Neural progenitor cell (in vitro differentiated cells): Measurements from ENCODE around the gene SMIM31. TPM values are rescaled to one million over a fixed set of nuclear protein-coding genes. Genes with fewer than 3 reads are reported as not detected.

Source experiments
- DNase-seq: peaks from one replicate; pipeline ENCODE4 v3.0.0-alpha.2; 2016; ENCODE audit warnings: low spot score
- H2AFZ ChIP-seq: fragments of 200-600 bp; sonication (generic); replicated peaks from 2 replicates; pipeline ENCODE4 v1.6.1; 2016; ENCODE audit warnings: antibody characterized with exemption
- H3F3A ChIP-seq: fragments of 200-600 bp; sonication (generic); 2 replicates; pipeline ENCODE4 v1.6.1; 2016; ENCODE audit warnings: antibody characterized with exemption, low read depth
- H3K27ac ChIP-seq: fragments of 200-600 bp; sonication (generic); 2 replicates; pipeline ENCODE4 v1.5.1; 2016; ENCODE audit warnings: mild to moderate bottlenecking
- H3K27me3 ChIP-seq: fragments of 200-600 bp; sonication (generic); 2 replicates; pipeline ENCODE4 v1.6.1; 2016; ENCODE audit warnings: mild to moderate bottlenecking, moderate library complexity
- H3K36me3 ChIP-seq: fragments of 200-600 bp; sonication (generic); 2 replicates; pipeline ENCODE4 v1.5.1; 2016
- H3K4me1 ChIP-seq: fragments of 200-600 bp; sonication (generic); 2 replicates; pipeline ENCODE4 v1.6.1; 2016; ENCODE audit warnings: mixed run types
- H3K4me2 ChIP-seq: fragments of 200-600 bp; sonication (generic); 2 replicates; pipeline ENCODE4 v1.6.1; 2016
- H3K4me3 ChIP-seq: fragments of 200-600 bp; sonication (generic); 2 replicates; pipeline ENCODE4 v1.5.1; 2016
- H3K79me2 ChIP-seq: fragments of 200-600 bp; sonication (generic); 2 replicates; pipeline ENCODE4 v1.6.1; 2016; ENCODE audit warnings: low read depth
- H3K9ac ChIP-seq: fragments of 200-600 bp; sonication (generic); 2 replicates; pipeline ENCODE4 v1.6.1; 2016
- H3K9me3 ChIP-seq: fragments of 200-600 bp; sonication (generic); 2 replicates; pipeline ENCODE4 v1.5.1; 2016; ENCODE audit warnings: low read depth
- H4K20me1 ChIP-seq: fragments of 200-600 bp; sonication (generic); 2 replicates; pipeline ENCODE4 v1.6.1; 2016; ENCODE audit warnings: low read depth
- H3K27ac Mint-ChIP-seq: 3 replicates; pipeline ENCODE4 v1.8.0; 2021; ENCODE audit warnings: mixed read lengths
- H3K27me3 Mint-ChIP-seq: 2 replicates; pipeline ENCODE4 v1.8.0; 2022; ENCODE audit warnings: low read depth, mild to moderate bottlenecking, inconsistent platforms, moderate library complexity, mixed read lengths; ENCODE audit not compliant: insufficient read depth
- H3K36me3 Mint-ChIP-seq: 3 replicates; pipeline ENCODE4 v1.8.0; 2021; ENCODE audit warnings: mixed read lengths
- H3K4me1 Mint-ChIP-seq: 3 replicates; pipeline ENCODE4 v1.8.0; 2021; ENCODE audit warnings: mixed read lengths
- H3K4me3 Mint-ChIP-seq: 3 replicates; pipeline ENCODE4 v1.8.0; 2021; ENCODE audit warnings: mild to moderate bottlenecking, moderate library complexity, mixed read lengths
- H3K9me3 Mint-ChIP-seq: 3 replicates; pipeline ENCODE4 v1.8.0; 2020; ENCODE audit warnings: mixed read lengths
- CTCF ChIP-seq: fragments of 200-600 bp; sonication (generic); IDR thresholded peaks from 2 replicates; pipeline ENCODE4 v1.5.1; 2017; ENCODE audit warnings: antibody characterized with exemption, mild to moderate bottlenecking
- EZH2 ChIP-seq: fragments of 200-600 bp; sonication (generic); IDR thresholded peaks from 2 replicates; pipeline ENCODE4 v1.6.1; 2017; ENCODE audit warnings: antibody characterized with exemption, mild to moderate bottlenecking, moderate library complexity
- EZH2phosphoT487 ChIP-seq: fragments of 200-600 bp; sonication (generic); IDR thresholded peaks from 2 replicates; pipeline ENCODE4 v1.6.1; 2017; ENCODE audit warnings: antibody characterized with exemption
- total RNA-seq: library from RNA; depleted of rRNA; stranded (reverse); fragments of >200 nt; gene quantifications from 2 replicates; pipeline ENCODE4 v1.2.3, GENCODE V29; 2015; ENCODE audit warnings: low replicate concordance

SMIM31 gene
- total RNA-seq, 1 donor from 2014 or later, result not detected

GRCh38 chr4:164789047-164789446 is 35.1 kb downstream of the SMIM31 start:
- H3K36me3 ChIP-seq, result no peaks in the 10 kb centered on the region
- Mint-ChIP-seq H3K36me3 (no peaks in the 10 kb centered on the region), H3K27me3 (no peaks in the 10 kb centered on the region), H3K9me3 (no peaks in the 10 kb centered on the region), H3K27ac (no peak overlapping the region), H3K4me3 (no peak overlapping the region), H3K4me1 (no peaks in the 10 kb centered on the region)
- no peaks in the 10 kb centered on the region for H3K9me3 ChIP-seq
- TF ChIP-seq EZH2, result no peak
- no peak for TF ChIP-seq CTCF
- TF ChIP-seq EZH2phosphoT487, result no peak
- H3K27ac ChIP-seq, result no peak overlapping the region
- no peak overlapping the region for H3K4me3 ChIP-seq
- no peak overlapping the region for H3K9ac ChIP-seq
- peaks cover 4% of the 10 kb centered on the region for H3F3A ChIP-seq
- H3K27me3 ChIP-seq, result no peaks in the 10 kb centered on the region
- H2AFZ ChIP-seq, result peak overlapping the region; percentile 75
- H4K20me1 ChIP-seq, result no peaks in the 10 kb centered on the region
- H3K4me1 ChIP-seq, result peaks cover 15% of the 10 kb centered on the region
- DNase-seq, result peak; percentile 28
- H3K4me2 ChIP-seq, result no peak overlapping the region
- no peaks in the 10 kb centered on the region for H3K79me2 ChIP-seq

GRCh38 chr4:164790249-164790648 is 36.3 kb downstream of the SMIM31 start:
- peaks cover 10% of the 10 kb centered on the region for H3K4me1 ChIP-seq
- H4K20me1 ChIP-seq, result no peaks in the 10 kb centered on the region
- H3F3A ChIP-seq, result no peaks in the 10 kb centered on the region
- H3K4me3 Mint-ChIP-seq, result no peak overlapping the region
- H3K27me3 ChIP-seq, result no peaks in the 10 kb centered on the region
- no peak overlapping the region for H3K4me3 ChIP-seq
- H3K79me2 ChIP-seq, result no peaks in the 10 kb centered on the region
- no peak overlapping the region for H3K27ac Mint-ChIP-seq
- no peak overlapping the region for H3K4me2 ChIP-seq
- no peak overlapping the region for H3K9ac ChIP-seq
- no peak for TF ChIP-seq CTCF
- no peak for TF ChIP-seq EZH2phosphoT487
- no peak for TF ChIP-seq EZH2
- H3K36me3 ChIP-seq, result no peaks in the 10 kb centered on the region
- no peak for DNase-seq
- no peaks in the 10 kb centered on the region for H3K9me3 ChIP-seq
- no peak overlapping the region for H3K27ac ChIP-seq
- no peaks in the 10 kb centered on the region for H3K27me3 Mint-ChIP-seq
- H3K9me3 Mint-ChIP-seq, result no peaks in the 10 kb centered on the region
- H3K4me1 Mint-ChIP-seq, result no peaks in the 10 kb centered on the region
- H3K36me3 Mint-ChIP-seq, result no peaks in the 10 kb centered on the region
- no peak overlapping the region for H2AFZ ChIP-seq

GRCh38 chr4:164799410-164799809 is 45.5 kb downstream of the SMIM31 start:
- Histone ChIP-seq H3K79me2 (no peaks in the 10 kb centered on the region), H3F3A (peaks cover 21% of the 10 kb centered on the region), H3K9ac (no peak overlapping the region), H3K9me3 (no peaks in the 10 kb centered on the region), H3K27me3 (no peaks in the 10 kb centered on the region), H3K4me1 (peaks cover 27% of the 10 kb centered on the region), H3K27ac (peak overlapping the region; percentile 89), H4K20me1 (no peaks in the 10 kb centered on the region), H2AFZ (no peak overlapping the region), H3K36me3 (no peaks in the 10 kb centered on the region), H3K4me3 (no peak overlapping the region), H3K4me2 (peak overlapping the region; percentile 56)
- Mint-ChIP-seq H3K4me1 (peaks cover 5% of the 10 kb centered on the region), H3K27me3 (no peaks in the 10 kb centered on the region), H3K4me3 (no peak overlapping the region), H3K9me3 (no peaks in the 10 kb centered on the region), H3K27ac (peak overlapping the region; percentile 4), H3K36me3 (no peaks in the 10 kb centered on the region)
- TF ChIP-seq EZH2phosphoT487, result no peak
- TF ChIP-seq CTCF, result no peak
- TF ChIP-seq EZH2, result no peak
- DNase-seq, result peak; percentile 71
